CD4-positive, alpha-beta memory T cell (primary cell): ENCODE measurements around the gene SLC25A45. TPM values are rescaled to one million over a fixed set of nuclear protein-coding genes. Genes with fewer than 3 reads are reported as not detected.
A peak's percentile ranks its signal among the peaks of the same experiment; 100 is the strongest.
"Not testable (repeated sequence)": the region's sequence is repeated elsewhere in the genome, so short reads cannot be mapped to it uniquely, and the experiment has no call there.

Source experiments
- CTCF ChIA-PET: fragments of 350-600 bp; sonication (Branson Sonifier 250); formaldehyde crosslinking; loops from one replicate; lab custom pipeline; 2021; ENCODE audit warnings: inconsistent platforms; ENCODE audit not compliant: partially characterized antibody; lab: Charles Lee
- POLR2A ChIA-PET: fragments of 350-600 bp; sonication (Branson Sonifier 250); formaldehyde crosslinking; loops from one replicate; lab custom pipeline; 2021; ENCODE audit not compliant: partially characterized antibody; lab: Charles Lee
- DNase-seq, 5 donors: peaks; one replicate each; pipeline versions ENCODE4 v3.0.0 to v3.0.0-alpha.2; 2020 to 2022; ENCODE audit warnings: mixed read lengths in 1 of 5
- H3K27ac ChIP-seq: one replicate; pipeline ENCODE4 v1.7.0; 2013; ENCODE audit warnings: low read depth, low read length
- H3K27me3 ChIP-seq: 2 replicates; pipeline ENCODE4 v1.7.0; 2013; ENCODE audit warnings: mild to moderate bottlenecking, low read length, moderate library complexity; ENCODE audit not compliant: insufficient read depth
- H3K36me3 ChIP-seq: 2 replicates; pipeline ENCODE4 v1.7.0; 2013; ENCODE audit warnings: mild to moderate bottlenecking, low read length, moderate library complexity; ENCODE audit not compliant: insufficient read depth
- H3K4me1 ChIP-seq: 2 replicates; pipeline ENCODE4 v1.7.0; 2013; ENCODE audit warnings: mild to moderate bottlenecking, low read length, moderate library complexity; ENCODE audit not compliant: insufficient read depth
- H3K4me3 ChIP-seq, 2 donors: one replicate each; pipeline ENCODE4 v1.7.0; 2013; ENCODE audit warnings: low read length in 2 of 2, mild to moderate bottlenecking in 1 of 2
- H3K9me3 ChIP-seq, 2 donors: one replicate each; pipeline ENCODE4 v1.7.0; 2013; ENCODE audit warnings: low read length in 2 of 2, control low read depth in 1 of 2; ENCODE audit not compliant: control insufficient read depth in 1 of 2
- H3K27ac Mint-ChIP-seq, 7 donors: one replicate each; pipeline ENCODE4 v1.8.0; 2020 to 2021; ENCODE audit warnings: mixed read lengths in 7 of 7, mild to moderate bottlenecking in 6 of 7, inconsistent platforms in 3 of 7, moderate library complexity in 3 of 7
- H3K27me3 Mint-ChIP-seq, 2 donors: one replicate each; pipeline ENCODE4 v1.8.0; 2020 to 2021; ENCODE audit warnings: mixed read lengths in 2 of 2
- H3K36me3 Mint-ChIP-seq, 2 donors: one replicate each; pipeline ENCODE4 v1.8.0; 2020 to 2021; ENCODE audit warnings: mixed read lengths in 2 of 2, inconsistent platforms in 1 of 2, mild to moderate bottlenecking in 1 of 2
- H3K4me1 Mint-ChIP-seq, 4 donors: one replicate each; pipeline ENCODE4 v1.8.0; 2020 to 2021; ENCODE audit warnings: mixed read lengths in 4 of 4, mild to moderate bottlenecking in 1 of 4
- H3K4me3 Mint-ChIP-seq, 8 donors: one replicate each; pipeline ENCODE4 v1.8.0; 2020 to 2021; ENCODE audit warnings: mixed read lengths in 8 of 8, mild to moderate bottlenecking in 7 of 8, moderate library complexity in 6 of 8, inconsistent platforms in 3 of 8
- H3K9me3 Mint-ChIP-seq, 8 donors: one replicate each; pipeline ENCODE4 v1.8.0; 2020 to 2021; ENCODE audit warnings: mixed read lengths in 8 of 8, mild to moderate bottlenecking in 5 of 8, inconsistent platforms in 3 of 8, moderate library complexity in 1 of 8
- intact Hi-C: fragments of 100-400 bp; cut with micrococcal nuclease; formaldehyde crosslinking; loops from one replicate; pipeline ENCODE4 v1.15.1; 2023
- polyA plus RNA-seq, 2 donors: library from polyadenylated mRNA; unstranded; fragments of 300-500 nt; fragmentation: Illumina TruSeq; gene quantifications; one replicate each; pipeline ENCODE4 v1.2.3, GENCODE V29; 2021
- total RNA-seq, 2 experiments: library from RNA; stranded (reverse); gene quantifications; one replicate each; pipeline ENCODE4 v1.2.3, GENCODE V29; 2021

Gene SLC25A45
- total and polyA plus RNA-seq, 4 experiments from 2014 or later: 7.2 to 24.2 (median 16.0) TPM

DNA sequence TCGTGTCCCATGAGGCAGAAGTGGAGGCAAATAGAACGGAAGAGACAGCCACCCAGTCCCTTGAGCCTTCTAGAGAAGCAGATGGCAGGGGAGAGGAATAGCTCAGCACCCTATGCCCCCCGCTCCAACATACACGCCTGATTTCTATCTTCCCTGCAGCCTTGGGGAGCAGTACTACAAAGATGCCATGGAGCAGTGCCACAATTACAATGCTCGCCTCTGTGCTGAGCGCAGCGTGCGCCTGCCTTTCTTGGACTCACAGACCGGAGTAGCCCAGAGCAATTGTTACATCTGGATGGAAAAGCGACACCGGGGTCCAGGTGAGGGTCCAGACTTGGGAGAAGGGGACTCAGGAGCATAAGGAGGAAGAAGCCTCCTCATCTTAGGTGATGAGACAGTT is 42.2 kb downstream of the SLC25A45 start:
- H3K9me3 Mint-ChIP-seq: no peaks in the 10 kb centered on the region

DNA sequence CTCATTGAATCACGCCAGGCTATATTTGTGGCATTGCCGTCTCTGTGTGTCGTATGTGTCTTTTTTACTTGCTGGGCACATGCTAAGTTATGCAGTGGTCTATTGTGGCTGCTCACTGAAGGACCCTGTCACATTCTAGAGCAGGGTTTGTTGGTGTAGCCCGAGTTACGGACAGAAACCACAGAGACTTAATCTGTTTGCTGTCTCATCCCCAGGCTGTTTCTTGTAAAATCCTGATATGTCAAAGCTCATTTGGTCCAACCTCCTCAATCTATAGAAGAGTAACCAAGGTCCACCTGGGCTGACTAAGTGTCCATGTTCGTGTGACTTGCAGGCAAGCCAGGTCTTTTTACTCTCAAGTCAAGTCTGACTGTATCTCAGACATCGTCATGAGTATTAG is 43.8 kb downstream of the SLC25A45 start:
- intact Hi-C loops: no loop called here
- no peak overlapping the region for H3K4me3 ChIP-seq
- no peak for DNase-seq
- H3K9me3 ChIP-seq: no peaks in the 10 kb centered on the region
- H3K27me3 ChIP-seq: no peaks in the 10 kb centered on the region
- H3K27ac Mint-ChIP-seq: peak overlapping the region in 4 of 7 donors; percentile 6 to 65 (median 32)
- peak overlapping the region in 4 of 8 donors; percentile 1 to 61 (median 39) for H3K4me3 Mint-ChIP-seq
- ChIA-PET POLR2A (interaction anchor here (1.4 kb wide), 1 partner anchor 160 kb away, joined by 3 read pairs; the partner anchor contains the start of gene MALAT1), CTCF (interaction anchor here (1.0 to 3.1 kb wide), 4 partner anchors 9 to 113 kb away, joined by 3 to 16 read pairs (median 4); no protein-coding TSS in a partner anchor)
- H3K4me1 Mint-ChIP-seq: peaks cover 30 to 51% (median 38%) of the 10 kb centered on the region in 4 donors
- H3K36me3 ChIP-seq: peaks cover 42% of the 10 kb centered on the region
- H3K27me3 Mint-ChIP-seq: no peaks in the 10 kb centered on the region
- peaks cover 0 to 2% (median 0%) of the 10 kb centered on the region in 8 donors for H3K9me3 Mint-ChIP-seq
- H3K4me1 ChIP-seq: peaks cover 32% of the 10 kb centered on the region
- peaks cover 27 to 62% of the 10 kb centered on the region in 2 donors for H3K36me3 Mint-ChIP-seq
- no peak overlapping the region for H3K27ac ChIP-seq

More for the DNA sequence above, 42.2 kb downstream of the SLC25A45 start:
- H3K4me3 Mint-ChIP-seq: no peak overlapping the region
- intact Hi-C loops: no loop called here
- POLR2A ChIA-PET: no interaction called here
- Histone ChIP-seq H3K9me3 (no peaks in the 10 kb centered on the region), H3K4me1 (peaks cover 23% of the 10 kb centered on the region), H3K36me3 (peaks cover 57% of the 10 kb centered on the region), H3K4me3 (no peak overlapping the region), H3K27ac (no peak overlapping the region), H3K27me3 (no peaks in the 10 kb centered on the region)
- H3K27ac Mint-ChIP-seq: peak overlapping the region in 3 of 7 donors; percentile 25 to 63 (median 40)
- DNase-seq: no peak
- H3K27me3 Mint-ChIP-seq: no peaks in the 10 kb centered on the region
- H3K4me1 Mint-ChIP-seq: peaks cover 22 to 40% (median 26%) of the 10 kb centered on the region in 4 donors
- peaks cover 40 to 66% of the 10 kb centered on the region in 2 donors for H3K36me3 Mint-ChIP-seq
- CTCF ChIA-PET: interaction anchor here (3.1 kb wide), 1 partner anchor 10 kb away, joined by 16 read pairs; no protein-coding TSS in a partner anchor

DNA sequence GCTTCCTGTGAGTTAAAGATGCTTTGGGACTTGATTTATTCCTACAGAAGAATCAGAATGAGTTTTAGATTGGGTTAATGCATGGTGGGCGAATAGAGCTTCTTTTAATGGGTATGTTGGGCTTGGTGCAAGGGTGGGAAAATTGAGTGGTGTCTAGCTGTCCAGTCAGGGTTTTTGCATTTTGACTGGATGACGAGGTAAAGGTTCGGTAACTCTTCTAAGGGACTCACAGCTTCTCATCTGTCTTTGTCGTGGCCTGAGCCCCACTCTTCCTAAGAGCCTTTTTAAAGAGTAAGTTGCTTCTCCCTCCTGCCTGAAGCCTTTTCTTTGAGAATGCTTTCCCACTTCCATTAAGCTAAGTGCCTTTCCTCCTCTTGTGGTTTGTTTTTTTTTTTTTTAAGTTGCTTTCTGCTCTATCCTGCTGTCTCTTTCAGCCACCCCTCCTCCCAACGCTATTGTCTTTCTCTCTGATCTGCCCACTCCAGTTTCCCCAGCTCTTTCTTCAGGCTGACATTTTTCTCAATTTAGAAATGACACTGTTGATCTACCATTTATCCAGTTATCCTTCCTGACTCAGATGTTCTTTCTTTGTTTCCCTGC is 47.6 kb downstream of the SLC25A45 start:
- Histone ChIP-seq H3K36me3 (peaks cover 8% of the 10 kb centered on the region), H3K4me3 (peak overlapping the region; percentile 55 to 84), H3K4me1 (peaks cover 34% of the 10 kb centered on the region), H3K27ac (peak overlapping the region; percentile 86), H3K9me3 (no peaks in the 10 kb centered on the region), H3K27me3 (no peaks in the 10 kb centered on the region)
- Mint-ChIP-seq H3K4me1 (peaks cover 29 to 45% (median 36%) of the 10 kb centered on the region in 4 donors), H3K27ac (peak overlapping the region; percentile 80 to 96 (median 93)), H3K27me3 (no peaks in the 10 kb centered on the region), H3K36me3 (peaks cover 7 to 34% of the 10 kb centered on the region in 2 donors), H3K4me3 (peak overlapping the region; percentile 90 to 99 (median 96)), H3K9me3 (peaks cover 0 to 2% (median 0%) of the 10 kb centered on the region in 8 donors)
- DNase-seq: no peak
- intact Hi-C loops: loop anchor here (2.0 to 5.0 kb wide), 3 partner anchors 20 to 222 kb away; partner anchors contain the start of genes TIGD3 and TM7SF2
- CTCF ChIA-PET: interaction anchor here (0.6 to 8.2 kb wide), 8 partner anchors 8 to 887 kb away, joined by 3 to 170 read pairs (median 4); partner anchors contain the start of gene CDC42EP2
- POLR2A ChIA-PET: interaction anchor here (0.7 to 5.5 kb wide), 8 partner anchors 14 to 171 kb away, joined by 3 to 31 read pairs (median 4); partner anchors contain the start of genes NEAT1 and POLA2

DNA sequence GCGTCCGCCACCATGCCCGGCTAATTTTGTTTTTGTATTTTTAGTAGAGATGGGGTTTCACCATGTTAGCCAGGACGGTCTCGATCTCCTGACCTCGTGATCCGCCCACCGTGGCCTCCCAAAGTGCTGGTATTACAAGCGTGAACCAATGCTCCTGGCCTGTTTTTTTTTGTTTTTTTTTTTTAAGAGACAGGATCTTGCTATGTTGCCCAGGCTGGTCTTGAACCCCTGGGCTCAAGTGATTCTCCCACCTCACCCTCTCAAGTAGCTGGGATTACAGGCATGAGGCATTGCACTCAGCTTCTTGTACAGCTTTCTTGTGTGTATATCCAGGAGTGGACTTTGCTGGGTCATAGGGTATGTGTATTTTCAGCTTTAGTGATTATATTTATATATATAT is 49.9 kb downstream of the SLC25A45 start:
- not testable (repeated sequence) for H3K4me3 ChIP-seq, H3K27ac Mint-ChIP-seq, H3K27ac ChIP-seq, H3K9me3 Mint-ChIP-seq, H3K36me3 ChIP-seq, H3K27me3 Mint-ChIP-seq, H3K9me3 ChIP-seq, H3K27me3 ChIP-seq
- Mint-ChIP-seq H3K4me3 (peak overlapping the region in 1 of 8 donors; percentile 10), H3K4me1 (peaks cover 14 to 31% (median 24%) of the 10 kb centered on the region in 4 donors), H3K36me3 (peaks cover 0 to 20% of the 10 kb centered on the region in 2 donors)
- POLR2A ChIA-PET: interaction anchor here (1.0 to 5.5 kb wide), 14 partner anchors 13 to 558 kb away, joined by 3 to 31 read pairs (median 5); partner anchors contain the start of genes CAPN1, CCDC85B, CDC42EP2 and MALAT1
- peak in 1 of 5 donors; percentile 3 for DNase-seq
- H3K4me1 ChIP-seq: peaks cover 20% of the 10 kb centered on the region
- intact Hi-C loops: loop anchor here (5.0 kb wide), 2 partner anchors 105 to 220 kb away; partner anchors contain the start of gene TM7SF2
- CTCF ChIA-PET: interaction anchor here (0.7 to 8.2 kb wide), 11 partner anchors 10 to 434 kb away, joined by 3 to 170 read pairs (median 5); partner anchors contain the start of gene CDC42EP2

DNA sequence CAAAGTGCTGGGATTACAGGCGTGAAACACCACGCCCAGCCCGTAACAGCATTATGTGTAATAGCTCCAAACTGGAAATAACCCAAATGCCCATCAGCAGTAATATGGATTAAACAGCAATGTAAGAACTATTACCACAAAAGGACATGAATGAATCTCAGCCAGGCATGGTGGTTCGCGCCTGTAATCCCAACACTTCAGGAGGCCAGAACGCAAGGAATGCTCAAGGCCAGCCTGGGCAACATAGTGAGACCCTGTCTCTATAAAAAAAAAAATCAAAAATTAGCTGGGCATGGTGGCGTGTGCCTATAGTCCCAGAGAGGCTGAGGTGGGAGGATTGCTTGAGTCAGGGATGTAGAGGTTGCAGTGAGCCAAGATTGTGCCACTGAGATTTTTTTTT is 51.9 kb downstream of the SLC25A45 start:
- Mint-ChIP-seq H3K4me1 (peaks cover 14 to 28% (median 20%) of the 10 kb centered on the region in 4 donors), H3K27me3 (no peaks in the 10 kb centered on the region), H3K9me3 (peaks cover 0 to 2% (median 0%) of the 10 kb centered on the region in 8 donors), H3K4me3 (no peak overlapping the region), H3K36me3 (peaks cover 0 to 16% of the 10 kb centered on the region in 2 donors), H3K27ac (no peak overlapping the region)
- Histone ChIP-seq H3K27me3 (no peaks in the 10 kb centered on the region), H3K36me3 (no peaks in the 10 kb centered on the region), H3K4me1 (peaks cover 17% of the 10 kb centered on the region), H3K27ac (no peak overlapping the region), H3K4me3 (no peak overlapping the region), H3K9me3 (no peaks in the 10 kb centered on the region)
- ChIA-PET CTCF (interaction anchor here (0.7 to 8.2 kb wide), 33 partner anchors 9 to 1593 kb away, joined by 3 to 170 read pairs (median 6); partner anchors contain the start of genes CDC42EP2 and POLA2), POLR2A (interaction anchor here (1.0 to 5.5 kb wide), 5 partner anchors 105 to 241 kb away, joined by 3 to 31 read pairs (median 4); partner anchors contain the start of gene MALAT1)
- DNase-seq: no peak
- intact Hi-C loops: loop anchor here (5.0 kb wide), 2 partner anchors 103 to 218 kb away; partner anchors contain the start of gene TM7SF2

DNA sequence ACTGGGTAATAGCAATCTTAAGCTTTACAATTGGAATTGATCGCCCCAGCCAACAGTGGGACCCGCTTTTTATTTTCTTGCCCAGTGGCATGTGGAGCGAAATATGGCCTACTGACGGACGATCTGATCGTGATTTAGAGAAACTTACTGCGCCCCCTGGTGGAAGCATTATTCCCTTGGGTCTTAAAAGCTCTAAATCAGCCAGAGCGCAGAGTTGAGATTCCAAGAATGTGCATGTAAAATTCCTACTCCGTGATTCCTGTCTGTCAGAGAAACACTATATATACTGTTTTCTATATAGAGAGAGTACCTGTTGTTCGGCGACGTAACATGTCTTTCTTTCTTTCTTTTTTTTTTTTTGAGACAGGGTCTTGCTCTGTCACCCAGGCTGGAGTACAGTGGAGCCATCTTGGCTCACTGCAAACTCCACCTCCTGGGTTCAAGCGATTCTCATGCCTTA is 52.5 kb downstream of the SLC25A45 start:
- ChIA-PET CTCF (interaction anchor here (0.7 to 8.2 kb wide), 42 partner anchors 9 to 1593 kb away, joined by 3 to 170 read pairs (median 5); partner anchors contain the start of genes CDC42EP2, MUS81 and POLA2), POLR2A (interaction anchor here (0.6 to 2.0 kb wide), 9 partner anchors 13 to 242 kb away, joined by 3 to 10 read pairs (median 4); partner anchors contain the start of genes CDC42EP2, MALAT1 and POLA2)
- Mint-ChIP-seq H3K36me3 (peaks cover 0 to 10% of the 10 kb centered on the region in 2 donors), H3K4me3 (peak overlapping the region in 3 of 8 donors; percentile 28 to 64 (median 43)), H3K27ac (peak overlapping the region in 4 of 7 donors; percentile 53 to 86 (median 68)), H3K4me1 (peaks cover 8 to 22% (median 14%) of the 10 kb centered on the region in 4 donors), H3K9me3 (peaks cover 0 to 2% (median 0%) of the 10 kb centered on the region in 8 donors), H3K27me3 (peaks cover 0 to 2% of the 10 kb centered on the region in 2 donors)
- intact Hi-C loops: loop anchor here (5.0 kb wide), 2 partner anchors 103 to 218 kb away; partner anchors contain the start of gene TM7SF2
- H3K4me3 ChIP-seq: no peak overlapping the region
- no peaks in the 10 kb centered on the region for H3K27me3 ChIP-seq
- H3K27ac ChIP-seq: no peak overlapping the region
- no peaks in the 10 kb centered on the region for H3K36me3 ChIP-seq
- H3K4me1 ChIP-seq: peaks cover 11% of the 10 kb centered on the region
- no peaks in the 10 kb centered on the region for H3K9me3 ChIP-seq
- DNase-seq: peak; percentile 69 to 81 (median 75)
